OCI-LY3 (cell line): Measurements from ENCODE around the gene SNORC.

ENCODE experiments used
- H2AFZ ChIP-seq: fragments of 200-600, 300-600 bp; shearing (Covaris generic); 2 replicates; pipeline ENCODE4 v1.6.0; 2014; ENCODE audit warnings: antibody characterized with exemption, low read depth, low read length
- H3K27ac ChIP-seq: fragments of 200-600, 300-600 bp; sonication (generic); 2 replicates; pipeline ENCODE4 v1.5.1; 2014; ENCODE audit warnings: mild to moderate bottlenecking, low read length, moderate library complexity, mixed read lengths
- H3K27me3 ChIP-seq: fragments of 200-600, 300-600 bp; sonication (generic); 2 replicates; pipeline ENCODE4 v1.6.1; 2014; ENCODE audit warnings: low read depth, low read length, mixed read lengths
- H3K36me3 ChIP-seq: fragments of 200-600, 300-600 bp; sonication (generic); replicated peaks from 2 replicates; pipeline ENCODE3; 2014; ENCODE audit warnings: low read depth, low read length, mixed read lengths
- H3K4me1 ChIP-seq: fragments of 300-600, 200-600 bp; sonication (generic); 2 replicates; pipeline ENCODE4 v1.6.1; 2014; ENCODE audit warnings: low read length, mixed read lengths
- H3K4me2 ChIP-seq: fragments of 200-600, 300-600 bp; sonication (generic); 2 replicates; pipeline ENCODE4 v1.6.1; 2014; ENCODE audit warnings: low read length, mixed read lengths
- H3K4me3 ChIP-seq: fragments of 300-600, 200-600 bp; sonication (generic); 2 replicates; pipeline ENCODE4 v1.5.1; 2014; ENCODE audit warnings: antibody characterized with exemption, mild to moderate bottlenecking, low read length, moderate library complexity
- H3K79me2 ChIP-seq: fragments of 300-600, 200-600 bp; shearing (Covaris generic); 2 replicates; pipeline ENCODE4 v1.6.1; 2014; ENCODE audit warnings: mild to moderate bottlenecking, low read length, mixed read lengths
- H3K9ac ChIP-seq: fragments of 300-600, 200-600 bp; shearing (Covaris generic); 2 replicates; pipeline ENCODE4 v1.6.0; 2014; ENCODE audit warnings: mild to moderate bottlenecking, low read length, moderate library complexity
- H3K9me3 ChIP-seq: fragments of 200-600, 300-600 bp; shearing (Covaris generic); 2 replicates; pipeline ENCODE4 v1.6.1; 2014; ENCODE audit warnings: low read length, mixed read lengths; ENCODE audit not compliant: insufficient read depth
- H4K20me1 ChIP-seq: fragments of 200-600, 300-600 bp; sonication (generic); 2 replicates; pipeline ENCODE4 v1.6.1; 2016; ENCODE audit warnings: low read length, mixed read lengths; ENCODE audit not compliant: insufficient read depth
- CTCF ChIP-seq: fragments of 200-600, 300-600 bp; sonication (generic); IDR thresholded peaks from 2 replicates; pipeline ENCODE4 v1.5.1; 2014; ENCODE audit warnings: antibody characterized with exemption, low read length, low read depth
- EZH2phosphoT487 ChIP-seq: fragments of 200-600 bp; shearing (Covaris generic); IDR thresholded peaks from 2 replicates; pipeline ENCODE4 v1.6.1; 2018; ENCODE audit warnings: antibody characterized with exemption, mixed run types, low read depth

SNORC gene

GRCh38 chr2:232920055-232920454 lies 50.0 kb downstream of the SNORC start:
- H3K9me3 ChIP-seq: no peaks in the 10 kb centered on the region
- TF ChIP-seq EZH2phosphoT487 (no peak), CTCF (no peak)
- H3K36me3 ChIP-seq: no peaks in the 10 kb centered on the region
- no peak overlapping the region for H3K9ac ChIP-seq
- no peak overlapping the region for H3K4me2 ChIP-seq
- H2AFZ ChIP-seq: no peak overlapping the region
- H3K27ac ChIP-seq: no peak overlapping the region
- H4K20me1 ChIP-seq: no peaks in the 10 kb centered on the region
- H3K79me2 ChIP-seq: no peaks in the 10 kb centered on the region
- no peaks in the 10 kb centered on the region for H3K4me1 ChIP-seq
- no peaks in the 10 kb centered on the region for H3K27me3 ChIP-seq
- no peak overlapping the region for H3K4me3 ChIP-seq

GRCh38 chr2:232920760-232921159 lies 50.7 kb downstream of the SNORC start:
- no peak overlapping the region for H3K27ac ChIP-seq
- H3K9ac ChIP-seq: no peak overlapping the region
- H3K4me1 ChIP-seq: no peaks in the 10 kb centered on the region
- H3K4me3 ChIP-seq: no peak overlapping the region
- H3K4me2 ChIP-seq: no peak overlapping the region
- TF ChIP-seq CTCF (no peak), EZH2phosphoT487 (no peak)
- H2AFZ ChIP-seq: no peak overlapping the region
- H3K27me3 ChIP-seq: no peaks in the 10 kb centered on the region
- H3K79me2 ChIP-seq: no peaks in the 10 kb centered on the region
- no peaks in the 10 kb centered on the region for H3K9me3 ChIP-seq
- no peaks in the 10 kb centered on the region for H4K20me1 ChIP-seq
- no peaks in the 10 kb centered on the region for H3K36me3 ChIP-seq

GRCh38 chr2:232924433-232924832 lies 54.4 kb downstream of the SNORC start:
- Histone ChIP-seq H3K4me3 (no peak overlapping the region), H3K4me2 (no peak overlapping the region), H3K4me1 (no peaks in the 10 kb centered on the region), H3K27me3 (no peaks in the 10 kb centered on the region), H3K36me3 (no peaks in the 10 kb centered on the region), H3K9me3 (no peaks in the 10 kb centered on the region), H4K20me1 (no peaks in the 10 kb centered on the region), H3K9ac (no peak overlapping the region), H3K27ac (no peak overlapping the region), H2AFZ (no peak overlapping the region), H3K79me2 (no peaks in the 10 kb centered on the region)
- TF ChIP-seq EZH2phosphoT487: no peak
- no peak for TF ChIP-seq CTCF

- Histone ChIP-seq H3K79me2 (no peaks in the 10 kb centered on the region), H3K27me3 (no peaks in the 10 kb centered on the region), H3K9me3 (no peaks in the 10 kb centered on the region), H3K27ac (no peak overlapping the region), H3K9ac (no peak overlapping the region), H3K4me1 (no peaks in the 10 kb centered on the region), H3K4me2 (no peak overlapping the region), H3K4me3 (no peak overlapping the region), H2AFZ (no peak overlapping the region), H3K36me3 (no peaks in the 10 kb centered on the region), H4K20me1 (no peaks in the 10 kb centered on the region)
- TF ChIP-seq CTCF (no peak), EZH2phosphoT487 (no peak)
Observed at GRCh38 chr2:232925153-232925820, 55.2 kb downstream of the SNORC start.
